SIG-M5 treated with dmso at 0.1 percent for 504 hours (cell line): Measurements from ENCODE around the gene PHF14.

ENCODE experiments used
- DNase-seq: peaks from one replicate; lab custom pipeline; 2025; ENCODE audit not compliant: unreplicated experiment; lab: John Stamatoyannopoulos, UW

The PHF14 gene

DNA sequence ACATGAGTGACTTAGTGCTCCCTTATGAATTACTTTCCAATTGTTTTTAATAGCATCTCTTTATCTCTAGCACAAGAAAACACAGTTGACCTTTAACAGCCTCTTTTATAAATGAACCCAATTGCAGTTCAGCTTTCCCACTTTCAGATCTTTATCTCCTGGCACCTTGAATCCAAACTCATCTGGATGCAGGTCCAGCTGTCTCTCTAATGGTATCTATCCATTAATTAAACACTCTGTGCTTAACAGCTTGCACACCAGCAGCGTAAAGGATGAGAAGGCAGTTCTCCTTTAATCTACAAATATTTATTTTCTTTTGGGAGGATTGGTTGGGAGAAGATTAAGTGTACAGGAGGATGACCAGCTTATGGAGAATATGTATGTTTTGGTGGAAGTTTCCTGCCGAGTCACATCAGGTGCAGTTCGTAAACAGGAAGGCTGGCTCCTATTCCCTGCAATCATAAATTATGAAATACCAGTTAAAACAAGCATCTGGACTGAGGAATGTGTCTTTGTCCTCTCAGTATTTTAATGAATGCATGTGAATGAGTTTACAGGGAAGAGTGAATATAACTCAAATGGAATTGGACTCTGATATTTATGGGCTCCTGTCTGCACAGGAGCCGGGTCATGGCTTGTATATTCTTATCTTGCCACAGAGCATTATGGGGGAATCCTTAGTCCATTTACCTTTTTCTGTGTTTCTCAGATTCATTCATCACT is 232.7 kb downstream of the PHF14 start:
- no peak for DNase-seq

DNA sequence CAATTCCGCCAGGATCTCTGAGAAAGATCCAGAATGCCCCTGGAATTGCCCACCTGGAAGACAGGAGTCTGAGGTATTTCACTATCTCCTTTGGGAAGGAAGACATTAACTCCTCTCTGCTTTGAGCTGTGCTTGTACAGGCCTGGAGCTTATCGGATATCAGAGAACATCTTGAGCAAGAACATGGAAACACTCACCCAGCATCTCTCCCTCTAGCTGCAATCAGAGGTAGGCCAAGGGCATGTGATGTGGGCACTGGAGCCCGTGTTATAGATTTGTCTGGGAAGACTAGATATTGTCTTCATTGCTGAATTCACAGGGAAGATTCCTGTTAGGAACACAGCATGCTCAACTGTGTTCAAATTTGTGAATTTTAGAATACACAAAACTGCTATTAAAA is 233.9 kb downstream of the PHF14 start:
- DNase-seq: no peak

- DNase-seq: no peak
Measured at GRCh38 chr7:11208883-11209465, 235.3 kb downstream of the PHF14 start.

DNA sequence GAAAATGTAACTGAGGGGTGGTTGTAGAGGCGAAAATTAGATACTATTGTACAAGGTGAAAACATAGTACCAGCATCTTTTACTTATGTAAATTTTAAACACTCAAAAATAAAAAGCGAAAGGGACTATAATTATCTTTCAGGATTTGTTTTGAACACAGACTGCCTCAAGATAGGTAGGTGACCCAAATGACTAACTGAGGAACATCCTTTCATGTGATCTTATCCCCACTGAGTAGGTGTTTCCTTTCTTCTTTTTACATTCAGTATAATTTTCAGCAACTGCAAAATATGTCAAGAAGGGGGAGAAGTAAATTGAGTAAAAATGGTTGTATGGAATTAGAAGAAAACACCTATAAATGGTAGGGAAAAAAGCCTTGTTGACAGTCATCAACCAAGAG is 236.7 kb downstream of the PHF14 start:
- no peak for DNase-seq

GRCh38 chr7:11212080-11212711 is 238.5 kb downstream of the PHF14 start:
- peak; percentile 68 for DNase-seq

- peak; percentile 7 for DNase-seq
Measured at GRCh38 chr7:11212816-11213215, 239.1 kb downstream of the PHF14 start.

DNA sequence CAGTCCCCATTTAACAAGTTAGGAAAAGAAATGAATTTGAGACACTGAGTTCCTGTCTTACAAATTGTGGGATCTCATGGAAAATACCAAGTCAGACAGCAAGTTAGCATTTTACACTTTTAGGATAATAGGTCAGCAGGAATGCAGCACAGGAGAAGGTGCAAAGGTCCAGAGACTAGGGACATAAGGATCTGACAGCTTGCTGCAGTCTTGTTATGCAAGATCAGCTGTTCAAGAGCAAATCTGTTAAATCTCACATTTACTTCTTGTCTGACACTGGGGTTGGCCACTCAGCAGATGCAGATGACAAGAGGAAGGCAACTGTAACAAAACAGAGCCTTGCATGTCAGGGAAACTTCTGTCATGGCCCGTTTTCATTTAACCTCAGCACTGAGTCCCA is 239.6 kb downstream of the PHF14 start:
- no peak for DNase-seq

DNA sequence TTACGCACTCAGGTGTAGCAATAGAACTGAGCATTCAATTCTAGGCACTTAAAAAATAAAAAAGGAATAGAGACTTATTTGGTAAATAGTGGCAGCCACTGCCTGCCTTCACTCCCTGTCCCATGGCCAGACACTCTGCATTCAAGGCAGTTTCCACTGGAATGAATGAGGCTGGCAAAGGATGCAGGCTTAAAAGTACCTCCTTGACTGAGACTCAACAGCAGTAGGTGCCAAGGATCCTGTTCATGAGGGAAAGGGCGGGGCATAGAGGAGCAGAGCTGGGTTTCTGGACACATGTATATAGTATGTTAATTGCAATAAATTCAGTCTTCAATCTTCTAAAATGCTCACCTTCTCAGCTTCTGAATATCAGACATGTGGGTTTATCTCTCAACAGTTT is 242.6 kb downstream of the PHF14 start:
- DNase-seq: no peak

- no peak for DNase-seq
Measured at GRCh38 chr7:11217848-11218565, 244.3 kb downstream of the PHF14 start.
